ENCODE measurements around the gene PIP4K2B. TPM values are rescaled to one million over a fixed set of nuclear protein-coding genes. Genes with fewer than 3 reads are reported as not detected.

PIP4K2B gene
- total and polyA plus RNA-seq, 9 of the 15 experiments (the other 6 are each of a cell fraction or from before 2014, with no cell fraction given), result 3.7 to 29.9 (median 23.0) TPM

DNA sequence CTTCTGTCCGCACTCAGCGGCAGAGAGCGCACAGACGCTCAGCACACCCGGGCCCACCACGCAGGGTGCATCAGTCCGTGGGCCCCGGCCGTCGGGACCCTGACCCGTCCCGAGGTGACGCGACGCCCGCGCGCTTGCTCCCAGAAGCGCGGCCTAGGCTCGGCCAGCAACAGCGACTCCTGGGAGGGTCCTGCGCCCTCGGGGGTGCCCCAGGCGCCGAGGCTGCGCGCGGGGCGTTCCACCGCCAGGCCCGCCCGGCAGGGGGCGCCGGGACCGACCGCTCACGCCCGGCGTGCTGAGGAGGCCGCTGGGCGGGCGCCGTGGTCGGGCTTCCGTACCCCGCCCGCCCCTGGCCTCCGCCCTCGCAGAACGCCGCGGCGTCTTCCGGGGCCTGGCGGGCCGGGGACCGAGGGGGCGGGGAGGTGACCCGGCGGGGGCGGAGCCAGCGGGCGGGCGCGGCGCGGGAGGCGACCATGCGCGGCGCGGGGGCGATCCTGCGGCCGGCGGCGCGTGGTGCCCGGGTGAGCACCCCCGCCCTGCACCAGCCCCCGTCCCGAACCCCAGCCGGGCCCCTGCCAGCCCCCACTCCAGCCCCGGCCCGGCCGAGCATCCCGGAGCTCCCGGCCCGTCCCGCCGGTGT is 69.3 kb downstream of the PIP4K2B start, which contains the start of gene CISD3 (continued):
- TF ChIP-seq KDM1A (IDR thresholded peaks at IDR 0.05) (no peak), EP400 (IDR thresholded peaks at IDR 0.05) (no peak), ETV1 (tag; conservative IDR thresholded peaks at IDR 0.05; ENCODE audit: low read depth) (no peak), NR2F6 (CRISPR knock-in tag; IDR thresholded peaks at IDR 0.05) (no peak), HCFC1 (IDR thresholded peaks at IDR 0.05; ENCODE audit: low read depth, low read length) (peak; percentile 57), CXXC5 (CRISPR knock-in tag; IDR thresholded peaks at IDR 0.05) (peak; percentile 95), RBM39 (optimal IDR thresholded peaks at IDR 0.05; ENCODE audit: low read depth, low read length) (no peak), RBM14 (IDR thresholded peaks at IDR 0.05; ENCODE audit: borderline replicate concordance, insufficient read depth, low read depth, low read length) (no peak), HNRNPL (IDR thresholded peaks at IDR 0.05; ENCODE audit: low read depth, low read length) (0 out of 2 replicates have a peak, but pooled peaks have one; percentile 39), KAT8 (IDR thresholded peaks at IDR 0.05; ENCODE audit: low read depth) (no peak), C11orf30 (IDR thresholded peaks at IDR 0.05; ENCODE audit: low read depth) (no peak), NR2C2 (CRISPR knock-in tag; IDR thresholded peaks at IDR 0.05) (no peak), NR2C2 (tag; IDR thresholded peaks at IDR 0.05) (peak; percentile 87), NR4A1 (CRISPR knock-in tag; IDR thresholded peaks at IDR 0.05) (no peak), NR4A1 (tag; IDR thresholded peaks at IDR 0.05) (peak; percentile 64; the same call in 1 of the 2 replicates), RAD21 (CRISPR knock-in tag; conservative IDR thresholded peaks at IDR 0.05 in 1 of 2, IDR thresholded peaks at IDR 0.05 in 1 of 2) (peak in 1 of 2 experiments; percentile 61; a peak in 2 of 4 replicates), GATAD2B (IDR thresholded peaks at IDR 0.05; ENCODE audit: borderline replicate concordance) (peak; percentile 98), SMARCB1 (IDR thresholded peaks at IDR 0.05; ENCODE audit: insufficient read length, low read depth) (no peak), ELF1 (tag; IDR thresholded peaks at IDR 0.05) (peak; percentile 91), CBX5 (IDR thresholded peaks at IDR 0.05; ENCODE audit: borderline replicate concordance, low read depth) (no peak)
- TF ChIP-seq, protein P1, sequence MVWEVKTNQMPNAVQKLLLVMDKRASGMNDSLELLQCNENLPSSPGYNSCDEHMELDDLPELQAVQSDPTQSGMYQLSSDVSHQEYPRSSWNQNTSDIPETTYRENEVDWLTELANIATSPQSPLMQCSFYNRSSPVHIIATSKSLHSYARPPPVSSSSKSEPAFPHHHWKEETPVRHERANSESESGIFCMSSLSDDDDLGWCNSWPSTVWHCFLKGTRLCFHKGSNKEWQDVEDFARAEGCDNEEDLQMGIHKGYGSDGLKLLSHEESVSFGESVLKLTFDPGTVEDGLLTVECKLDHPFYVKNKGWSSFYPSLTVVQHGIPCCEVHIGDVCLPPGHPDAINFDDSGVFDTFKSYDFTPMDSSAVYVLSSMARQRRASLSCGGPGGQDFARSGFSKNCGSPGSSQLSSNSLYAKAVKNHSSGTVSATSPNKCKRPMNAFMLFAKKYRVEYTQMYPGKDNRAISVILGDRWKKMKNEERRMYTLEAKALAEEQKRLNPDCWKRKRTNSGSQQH (CRISPR knock-in tag; IDR thresholded peaks at IDR 0.05), result no peak
- TF ChIP-seq, protein P2, sequence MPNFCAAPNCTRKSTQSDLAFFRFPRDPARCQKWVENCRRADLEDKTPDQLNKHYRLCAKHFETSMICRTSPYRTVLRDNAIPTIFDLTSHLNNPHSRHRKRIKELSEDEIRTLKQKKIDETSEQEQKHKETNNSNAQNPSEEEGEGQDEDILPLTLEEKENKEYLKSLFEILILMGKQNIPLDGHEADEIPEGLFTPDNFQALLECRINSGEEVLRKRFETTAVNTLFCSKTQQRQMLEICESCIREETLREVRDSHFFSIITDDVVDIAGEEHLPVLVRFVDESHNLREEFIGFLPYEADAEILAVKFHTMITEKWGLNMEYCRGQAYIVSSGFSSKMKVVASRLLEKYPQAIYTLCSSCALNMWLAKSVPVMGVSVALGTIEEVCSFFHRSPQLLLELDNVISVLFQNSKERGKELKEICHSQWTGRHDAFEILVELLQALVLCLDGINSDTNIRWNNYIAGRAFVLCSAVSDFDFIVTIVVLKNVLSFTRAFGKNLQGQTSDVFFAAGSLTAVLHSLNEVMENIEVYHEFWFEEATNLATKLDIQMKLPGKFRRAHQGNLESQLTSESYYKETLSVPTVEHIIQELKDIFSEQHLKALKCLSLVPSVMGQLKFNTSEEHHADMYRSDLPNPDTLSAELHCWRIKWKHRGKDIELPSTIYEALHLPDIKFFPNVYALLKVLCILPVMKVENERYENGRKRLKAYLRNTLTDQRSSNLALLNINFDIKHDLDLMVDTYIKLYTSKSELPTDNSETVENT (CRISPR knock-in tag; IDR thresholded peaks at IDR 0.05), result 0 out of 2 replicates have a peak, but pooled peaks have one; percentile 59
- TF ChIP-seq, protein P3, sequence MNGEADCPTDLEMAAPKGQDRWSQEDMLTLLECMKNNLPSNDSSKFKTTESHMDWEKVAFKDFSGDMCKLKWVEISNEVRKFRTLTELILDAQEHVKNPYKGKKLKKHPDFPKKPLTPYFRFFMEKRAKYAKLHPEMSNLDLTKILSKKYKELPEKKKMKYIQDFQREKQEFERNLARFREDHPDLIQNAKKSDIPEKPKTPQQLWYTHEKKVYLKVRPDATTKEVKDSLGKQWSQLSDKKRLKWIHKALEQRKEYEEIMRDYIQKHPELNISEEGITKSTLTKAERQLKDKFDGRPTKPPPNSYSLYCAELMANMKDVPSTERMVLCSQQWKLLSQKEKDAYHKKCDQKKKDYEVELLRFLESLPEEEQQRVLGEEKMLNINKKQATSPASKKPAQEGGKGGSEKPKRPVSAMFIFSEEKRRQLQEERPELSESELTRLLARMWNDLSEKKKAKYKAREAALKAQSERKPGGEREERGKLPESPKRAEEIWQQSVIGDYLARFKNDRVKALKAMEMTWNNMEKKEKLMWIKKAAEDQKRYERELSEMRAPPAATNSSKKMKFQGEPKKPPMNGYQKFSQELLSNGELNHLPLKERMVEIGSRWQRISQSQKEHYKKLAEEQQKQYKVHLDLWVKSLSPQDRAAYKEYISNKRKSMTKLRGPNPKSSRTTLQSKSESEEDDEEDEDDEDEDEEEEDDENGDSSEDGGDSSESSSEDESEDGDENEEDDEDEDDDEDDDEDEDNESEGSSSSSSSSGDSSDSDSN (IDR thresholded peaks at IDR 0.05; ENCODE audit: borderline replicate concordance in 1 of 2, low read depth in 2 of 2, low read length in 2 of 2), result peak; percentile 26 to 87; a peak in 3 of 4 replicates
